Omental fat pad (tissue), 4 donors: ENCODE results near the gene HEXIM1. TPM values are rescaled to one million over a fixed set of nuclear protein-coding genes. Genes with fewer than 3 reads are reported as not detected.
A peak's percentile ranks its signal among the peaks of the same experiment; 100 is the strongest.

ENCODE experiments used
- ATAC-seq: fragments of 150-250 bp; one replicate; pipeline ENCODE4 v1.9.1; 2016; ENCODE audit warnings: mild to moderate bottlenecking, moderate library complexity; ENCODE audit not compliant: low FRiP score
- DNase-seq: peaks from one replicate; pipeline ENCODE4 v3.0.0-alpha.2; 2019; ENCODE audit warnings: low spot score
- CTCF ChIP-seq, 3 donors: fragments of 450-650 bp; IDR thresholded peaks; one replicate each; pipeline ENCODE4 v1.5.1; 2016 to 2017; ENCODE audit warnings: antibody characterized with exemption in 3 of 3, mild to moderate bottlenecking in 3 of 3, moderate library complexity in 2 of 3
- total RNA-seq, 4 donors: library from RNA; depleted of rRNA; stranded (reverse); fragments of >200 nt; gene quantifications; one replicate each; pipeline ENCODE4 v1.1.0, GENCODE V29; 2016

Gene HEXIM1
- total RNA-seq, 4 donors from 2014 or later: 21.9 to 31.0 (median 24.3) TPM

GRCh38 chr17:45156242-45156641, 8.0 kb downstream of the HEXIM1 start:
- no peak for ATAC-seq

GRCh38 chr17:45160447-45161287, 12.4 kb downstream of the HEXIM1 start:
- ATAC-seq (peak; percentile 57), DNase-seq (peak; percentile 51)
- TF ChIP-seq CTCF (IDR thresholded peaks at IDR 0.05): no peak

More at GRCh38 chr17:45156242-45156641, 8.0 kb downstream of the HEXIM1 start:
- DNase-seq: no peak
- no peak for TF ChIP-seq CTCF (IDR thresholded peaks at IDR 0.05)

- DNase-seq: peak; percentile 91
- no peak for TF ChIP-seq CTCF (IDR thresholded peaks at IDR 0.05)
- peak; percentile 97 for ATAC-seq
Observed at GRCh38 chr17:45161288-45162024, 13.2 kb downstream of the HEXIM1 start, which contains the start of gene HEXIM2. TSS of gene HEXIM2 (plus strand) at chr17:45161875. CDS start at chr17:45162794, 919 bp downstream.

GRCh38 chr17:45162025-45162687, 13.9 kb downstream of the HEXIM1 start:
- no peak for TF ChIP-seq CTCF (IDR thresholded peaks at IDR 0.05)
- DNase-seq (no peak), ATAC-seq (no peak)

GRCh38 chr17:45164734-45165269, 16.5 kb downstream of the HEXIM1 start:
- TF ChIP-seq CTCF (IDR thresholded peaks at IDR 0.05): no peak
- ATAC-seq (no peak), DNase-seq (no peak)

GRCh38 chr17:45168991-45169752, 20.9 kb downstream of the HEXIM1 start:
- ATAC-seq: no peak
- no peak for DNase-seq
- TF ChIP-seq CTCF (IDR thresholded peaks at IDR 0.05): no peak
